ENCODE measurements around the gene APOL1.
"Not testable (repeated sequence)": the region's sequence is repeated elsewhere in the genome, so short reads cannot be mapped to it uniquely, and the experiment has no call there.

APOL1 gene

GRCh38 chr22:36225333-36225922, 27.5 kb upstream of the APOL1 start:
- no peak overlapping the region for H3K4me3 ChIP-seq (ENCODE audit: low read depth, low read length)
- TF ChIP-seq, protein P1, sequence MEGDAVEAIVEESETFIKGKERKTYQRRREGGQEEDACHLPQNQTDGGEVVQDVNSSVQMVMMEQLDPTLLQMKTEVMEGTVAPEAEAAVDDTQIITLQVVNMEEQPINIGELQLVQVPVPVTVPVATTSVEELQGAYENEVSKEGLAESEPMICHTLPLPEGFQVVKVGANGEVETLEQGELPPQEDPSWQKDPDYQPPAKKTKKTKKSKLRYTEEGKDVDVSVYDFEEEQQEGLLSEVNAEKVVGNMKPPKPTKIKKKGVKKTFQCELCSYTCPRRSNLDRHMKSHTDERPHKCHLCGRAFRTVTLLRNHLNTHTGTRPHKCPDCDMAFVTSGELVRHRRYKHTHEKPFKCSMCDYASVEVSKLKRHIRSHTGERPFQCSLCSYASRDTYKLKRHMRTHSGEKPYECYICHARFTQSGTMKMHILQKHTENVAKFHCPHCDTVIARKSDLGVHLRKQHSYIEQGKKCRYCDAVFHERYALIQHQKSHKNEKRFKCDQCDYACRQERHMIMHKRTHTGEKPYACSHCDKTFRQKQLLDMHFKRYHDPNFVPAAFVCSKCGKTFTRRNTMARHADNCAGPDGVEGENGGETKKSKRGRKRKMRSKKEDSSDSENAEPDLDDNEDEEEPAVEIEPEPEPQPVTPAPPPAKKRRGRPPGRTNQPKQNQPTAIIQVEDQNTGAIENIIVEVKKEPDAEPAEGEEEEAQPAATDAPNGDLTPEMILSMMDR (IDR thresholded peaks at IDR 0.05; ENCODE audit: borderline replicate concordance, insufficient read depth, low read depth, low read length) = no peak

- TF ChIP-seq, protein P1 (IDR thresholded peaks at IDR 0.05; ENCODE audit: borderline replicate concordance, insufficient read depth, low read depth, low read length) = no peak
- H3K4me3 ChIP-seq (ENCODE audit: low read depth, low read length) = no peak overlapping the region
Measured at GRCh38 chr22:36226189-36226588, 26.7 kb upstream of the APOL1 start.

- TF ChIP-seq, protein P1 (IDR thresholded peaks at IDR 0.05; ENCODE audit: borderline replicate concordance, insufficient read depth, low read depth, low read length) = no peak
Measured at GRCh38 chr22:36227396-36227795, 25.5 kb upstream of the APOL1 start.

DNA sequence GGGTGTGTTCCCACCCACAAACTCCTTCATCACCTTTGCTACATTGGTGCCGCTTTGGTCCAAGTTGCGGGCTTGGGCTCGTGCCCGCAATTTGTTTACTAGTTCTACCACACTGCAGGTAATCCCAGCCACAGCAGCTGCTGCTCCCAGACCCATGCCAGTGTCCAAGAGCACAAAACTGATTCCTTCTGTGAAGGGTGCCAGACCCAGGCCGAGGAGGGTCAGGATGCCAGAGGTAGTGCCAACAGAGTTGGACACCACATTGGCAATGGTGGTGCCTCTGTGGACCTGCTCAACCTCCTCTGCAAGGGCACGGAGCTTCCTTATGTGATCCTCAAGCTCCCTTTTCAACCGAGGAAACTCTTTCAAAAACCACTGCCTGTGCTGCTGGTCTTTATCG, 25.1 kb upstream of the APOL1 start:
- no peak overlapping the region for H3K4me3 ChIP-seq (ENCODE audit: low read depth, low read length)
- TF ChIP-seq, protein P1 (IDR thresholded peaks at IDR 0.05; ENCODE audit: borderline replicate concordance, insufficient read depth, low read depth, low read length) = no peak

More at GRCh38 chr22:36227396-36227795, 25.5 kb upstream of the APOL1 start:
- no peak overlapping the region for H3K4me3 ChIP-seq (ENCODE audit: low read depth, low read length)

- not testable (repeated sequence) for H3K4me3 ChIP-seq (ENCODE audit: low read depth, low read length)
Measured at GRCh38 chr22:36228369-36228768, 24.6 kb upstream of the APOL1 start.

GRCh38 chr22:36228944-36229343, 24.0 kb upstream of the APOL1 start:
- no peak overlapping the region for H3K4me3 ChIP-seq (ENCODE audit: low read depth, low read length)
- TF ChIP-seq, protein P1 (IDR thresholded peaks at IDR 0.05; ENCODE audit: borderline replicate concordance, insufficient read depth, low read depth, low read length) = no peak

GRCh38 chr22:36229649-36230048, 23.3 kb upstream of the APOL1 start:
- not testable (repeated sequence) for H3K4me3 ChIP-seq (ENCODE audit: low read depth, low read length)

DNA sequence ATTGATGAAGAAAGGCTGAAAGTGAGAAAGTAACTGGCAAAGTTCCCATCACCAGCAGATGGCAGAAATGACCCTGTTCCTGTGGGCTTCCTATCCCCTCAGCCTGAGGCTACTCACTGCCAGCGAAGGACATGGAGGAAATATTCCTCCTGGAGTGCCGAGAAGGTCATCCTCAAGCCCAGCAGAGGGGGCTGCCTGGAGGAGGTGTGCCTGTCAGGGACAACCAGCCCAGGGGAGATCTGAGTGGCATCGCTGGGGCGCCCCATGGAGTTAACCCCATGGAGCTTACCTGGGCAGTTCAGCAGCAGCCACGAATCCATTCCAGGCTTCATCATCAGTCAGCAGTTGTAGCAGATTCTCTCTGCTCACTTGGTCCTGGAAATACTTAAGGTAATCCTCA, 21.9 kb upstream of the APOL1 start:
- H3K4me3 ChIP-seq (ENCODE audit: low read depth, low read length) = not testable (repeated sequence)

- TF ChIP-seq, protein P1 (IDR thresholded peaks at IDR 0.05; ENCODE audit: borderline replicate concordance, insufficient read depth, low read depth, low read length) = no peak
- no peak overlapping the region for H3K4me3 ChIP-seq (ENCODE audit: low read depth, low read length)
Measured at GRCh38 chr22:36232715-36233401, 20.1 kb upstream of the APOL1 start.
